ENCODE measurements around the gene TRIAP1. TPM values are rescaled to one million over a fixed set of nuclear protein-coding genes. Genes with fewer than 3 reads are reported as not detected.

The TRIAP1 gene
- 23.0 and 24.9 TPM in 2 replicates for total RNA-seq

DNA sequence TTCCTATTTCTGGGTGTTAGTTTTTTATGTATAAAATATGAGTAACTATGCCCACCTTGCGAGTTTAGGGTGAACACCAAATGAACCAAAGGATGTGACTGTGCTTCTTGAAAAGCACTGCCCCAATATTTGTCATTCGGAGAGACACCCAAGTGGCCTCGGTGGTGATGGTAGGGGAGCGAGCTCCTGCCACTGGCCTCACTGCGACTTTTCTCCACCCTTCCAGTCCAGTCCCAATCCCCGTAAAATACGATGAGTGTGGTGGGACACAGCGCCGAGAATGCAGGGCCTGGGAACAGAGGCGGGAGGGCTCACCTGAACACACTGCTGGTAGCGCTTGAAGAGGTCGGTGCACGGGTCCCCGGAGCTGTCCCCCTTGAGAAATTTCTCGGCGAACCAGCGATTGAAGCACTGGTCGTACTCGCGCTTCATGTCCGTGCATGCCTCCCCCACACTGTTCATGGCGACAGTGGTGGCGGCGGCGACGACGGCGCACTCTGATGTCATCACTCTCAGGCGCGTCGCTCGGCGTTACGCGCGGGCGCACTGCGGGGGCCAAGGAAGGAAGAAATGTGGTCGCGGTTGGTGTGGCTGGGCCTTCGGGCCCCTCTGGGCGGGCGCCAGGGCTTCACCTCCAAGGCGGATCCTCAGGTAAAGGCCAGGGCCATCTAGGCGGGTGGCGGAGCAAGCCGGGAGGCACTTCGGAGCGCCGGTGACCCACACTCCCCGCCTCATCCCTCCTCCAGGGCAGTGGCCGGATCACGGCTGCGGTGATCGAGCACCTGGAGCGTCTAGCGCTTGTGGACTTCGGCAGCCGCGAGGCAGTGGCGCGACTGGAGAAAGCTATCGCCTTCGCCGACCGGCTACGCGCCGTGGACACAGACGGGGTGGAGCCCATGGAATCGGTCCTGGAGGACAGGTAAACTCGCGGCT is at the start of gene TRIAP1, which contains the start of gene GATC:
Gene TRIAP1, minus strand, starts transcription at position 474 of the 933 bp plus-strand sequence. Its CDS starts 12 bp downstream, at position 462.
Gene GATC, plus strand, starts transcription at position 534 of the 933 bp plus-strand sequence. Its CDS starts 37 bp downstream, at position 571.

DNA sequence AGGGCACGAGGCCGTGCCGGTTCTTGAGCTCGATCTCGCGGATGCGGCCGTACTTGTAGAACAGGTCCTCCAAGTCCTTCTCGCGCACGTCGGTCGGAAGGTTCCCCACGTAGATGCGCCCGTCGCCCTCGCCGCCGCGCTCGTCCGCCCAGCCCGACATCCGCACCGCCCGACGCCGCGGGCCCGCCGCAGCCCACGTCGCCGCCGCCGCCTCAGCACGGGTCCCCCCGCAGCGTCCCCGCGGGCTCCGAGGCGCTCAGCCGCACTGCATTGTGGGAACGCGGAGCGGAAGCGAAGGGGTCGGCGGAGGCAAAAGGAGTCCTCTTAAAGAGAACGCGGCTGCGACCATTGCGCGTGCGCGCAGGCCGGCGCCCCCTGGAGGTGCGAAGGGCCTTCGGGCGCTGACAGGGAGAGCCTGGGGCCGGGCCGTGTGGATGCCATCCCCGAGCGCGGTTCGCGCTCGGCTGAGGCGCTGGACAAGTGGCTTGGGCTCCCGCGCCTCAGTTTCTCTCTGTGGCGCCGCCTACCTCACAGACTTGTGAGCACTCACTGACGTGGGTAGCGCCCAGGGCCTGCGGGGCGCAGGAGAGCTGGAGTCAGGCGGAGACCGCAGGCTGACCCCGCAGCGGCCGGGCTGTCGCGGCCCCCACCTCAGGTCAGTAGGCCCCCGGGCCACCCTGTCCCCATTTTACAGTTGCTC is 23.4 kb upstream of the TRIAP1 start, which contains the start of gene SRSF9:
Gene SRSF9, minus strand, starts transcription at position 299 of the 700 bp plus-strand sequence. Its CDS starts 139 bp downstream, at position 160.

DNA sequence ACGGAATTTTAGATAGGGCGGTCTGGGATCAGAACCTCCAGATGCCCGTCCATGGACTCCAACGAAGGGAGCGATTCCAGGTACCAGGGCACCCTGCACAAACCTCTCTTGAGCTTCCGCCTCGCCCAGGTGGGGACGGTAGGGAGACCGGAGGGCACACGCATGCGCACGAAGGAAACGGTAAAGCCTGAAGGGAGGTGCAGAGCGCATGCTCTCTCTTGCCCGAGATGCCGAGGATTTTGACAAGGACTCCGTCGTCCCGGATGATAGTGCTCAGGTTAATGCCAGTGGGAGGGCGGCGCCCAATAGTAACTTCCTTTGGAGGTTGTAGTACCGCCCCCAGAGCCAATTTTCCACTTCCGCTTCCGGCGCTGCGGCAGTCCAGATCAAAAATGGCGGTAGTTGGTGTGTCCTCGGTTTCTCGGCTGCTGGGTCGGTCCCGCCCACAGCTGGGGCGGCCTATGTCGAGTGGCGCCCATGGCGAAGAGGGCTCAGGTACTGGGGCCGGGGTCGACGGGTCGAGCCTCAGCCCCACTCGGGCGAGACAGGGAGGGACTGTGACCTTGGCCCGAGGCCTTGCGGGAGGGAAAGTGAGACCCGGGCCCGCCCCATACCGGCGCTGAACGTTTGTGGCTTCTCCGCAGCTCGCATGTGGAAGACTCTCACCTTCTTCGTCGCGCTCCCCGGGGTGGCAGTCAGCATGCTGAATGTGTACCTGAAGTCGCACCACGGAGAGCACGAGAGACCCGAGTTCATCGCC is 8.3 kb downstream of the TRIAP1 start, which contains the start of gene COX6A1:
Gene COX6A1, plus strand, starts transcription at position 379 of the 760 bp plus-strand sequence. Its CDS starts 14 bp downstream, at position 393.

Other genes with a start within 250 kb of the TRIAP1 start
- gene RPLP0, start 245.3 kb downstream of the TRIAP1 start, total RNA-seq: 3,932 and 4,893 TPM in 2 replicates
- 39.4 and 57.0 TPM in 2 replicates for gene PXN, start 180.7 kb downstream of the TRIAP1 start, total RNA-seq
- under 0.01 TPM in 2 replicates for gene RNU4-2, start 154.5 kb downstream of the TRIAP1 start, total RNA-seq
- gene RNU4-1, start 153.1 kb downstream of the TRIAP1 start, total RNA-seq: under 0.01 TPM in 2 replicates
- gene SIRT4, start 144.1 kb downstream of the TRIAP1 start, total RNA-seq: 1.8 and 1.9 TPM in 2 replicates
- 0.33 TPM in 1 of 2 replicates, not detected in the other for gene PLA2G1B, start 118.6 kb downstream of the TRIAP1 start, total RNA-seq
- not detected in 2 replicates for gene MSI1, start 77.2 kb downstream of the TRIAP1 start, total RNA-seq
- 593 and 630 TPM in 2 replicates for gene COX6A1, start 8.3 kb downstream of the TRIAP1 start, total RNA-seq
- gene GATC, start 60 bp upstream of the TRIAP1 start, total RNA-seq: 17.4 and 23.4 TPM in 2 replicates
- 162 and 218 TPM in 2 replicates for gene SRSF9, start 23.4 kb upstream of the TRIAP1 start, total RNA-seq
- 178 and 248 TPM in 2 replicates for gene DYNLL1, start 49.7 kb upstream of the TRIAP1 start, total RNA-seq
- gene COQ5, start 82.8 kb upstream of the TRIAP1 start, total RNA-seq: 33.1 and 46.1 TPM in 2 replicates
- gene RNF10, start 88.0 kb upstream of the TRIAP1 start, total RNA-seq: 173 and 233 TPM in 2 replicates
- 32.4 and 63.1 TPM in 2 replicates for gene POP5, start 135.0 kb upstream of the TRIAP1 start, total RNA-seq
- 0.66 and 1.9 TPM in 2 replicates for gene CABP1, start 194.2 kb upstream of the TRIAP1 start, total RNA-seq
- 136 and 137 TPM in 2 replicates for gene MLEC, start 240.8 kb upstream of the TRIAP1 start, total RNA-seq